ENCODE results near the gene NANS.

The NANS gene

GRCh38 chr9:98094316-98094715 lies 37.8 kb downstream of the NANS start:
- DNase-seq (ENCODE audit: low read depth in 1 of 2, low spot score in 1 of 2), result no peak
- Histone ChIP-seq H3K27ac (replicated peaks) (no peak overlapping the region), H3K27me3 (ENCODE audit: insufficient read depth, poor library complexity, severe bottlenecking) (no peaks in the 10 kb centered on the region), H3K4me3 (replicated peaks; ENCODE audit: insufficient read depth, low read length) (no peak overlapping the region)
- no peak for TF ChIP-seq SPI1 (IDR thresholded peaks at IDR 0.05; ENCODE audit: borderline replicate concordance, low read depth)
- TF ChIP-seq, protein P1, sequence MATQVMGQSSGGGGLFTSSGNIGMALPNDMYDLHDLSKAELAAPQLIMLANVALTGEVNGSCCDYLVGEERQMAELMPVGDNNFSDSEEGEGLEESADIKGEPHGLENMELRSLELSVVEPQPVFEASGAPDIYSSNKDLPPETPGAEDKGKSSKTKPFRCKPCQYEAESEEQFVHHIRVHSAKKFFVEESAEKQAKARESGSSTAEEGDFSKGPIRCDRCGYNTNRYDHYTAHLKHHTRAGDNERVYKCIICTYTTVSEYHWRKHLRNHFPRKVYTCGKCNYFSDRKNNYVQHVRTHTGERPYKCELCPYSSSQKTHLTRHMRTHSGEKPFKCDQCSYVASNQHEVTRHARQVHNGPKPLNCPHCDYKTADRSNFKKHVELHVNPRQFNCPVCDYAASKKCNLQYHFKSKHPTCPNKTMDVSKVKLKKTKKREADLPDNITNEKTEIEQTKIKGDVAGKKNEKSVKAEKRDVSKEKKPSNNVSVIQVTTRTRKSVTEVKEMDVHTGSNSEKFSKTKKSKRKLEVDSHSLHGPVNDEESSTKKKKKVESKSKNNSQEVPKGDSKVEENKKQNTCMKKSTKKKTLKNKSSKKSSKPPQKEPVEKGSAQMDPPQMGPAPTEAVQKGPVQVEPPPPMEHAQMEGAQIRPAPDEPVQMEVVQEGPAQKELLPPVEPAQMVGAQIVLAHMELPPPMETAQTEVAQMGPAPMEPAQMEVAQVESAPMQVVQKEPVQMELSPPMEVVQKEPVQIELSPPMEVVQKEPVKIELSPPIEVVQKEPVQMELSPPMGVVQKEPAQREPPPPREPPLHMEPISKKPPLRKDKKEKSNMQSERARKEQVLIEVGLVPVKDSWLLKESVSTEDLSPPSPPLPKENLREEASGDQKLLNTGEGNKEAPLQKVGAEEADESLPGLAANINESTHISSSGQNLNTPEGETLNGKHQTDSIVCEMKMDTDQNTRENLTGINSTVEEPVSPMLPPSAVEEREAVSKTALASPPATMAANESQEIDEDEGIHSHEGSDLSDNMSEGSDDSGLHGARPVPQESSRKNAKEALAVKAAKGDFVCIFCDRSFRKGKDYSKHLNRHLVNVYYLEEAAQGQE (IDR thresholded peaks at IDR 0.05; ENCODE audit: insufficient replicate concordance, low read depth), result no peak
- no peak for TF ChIP-seq GABPA (IDR thresholded peaks at IDR 0.05; ENCODE audit: low read depth)
- TF ChIP-seq POLR2AphosphoS5 (IDR thresholded peaks at IDR 0.05; ENCODE audit: low read depth), result no peak
- TF ChIP-seq CTCF (IDR thresholded peaks at IDR 0.05; ENCODE audit: insufficient read depth, low read length), result no peak

- Histone ChIP-seq H3K27ac (replicated peaks) (no peak overlapping the region), H3K27me3 (ENCODE audit: insufficient read depth, poor library complexity, severe bottlenecking) (no peaks in the 10 kb centered on the region), H3K4me3 (replicated peaks; ENCODE audit: insufficient read depth, low read length) (no peak overlapping the region)
- no peak for DNase-seq (ENCODE audit: low read depth in 1 of 2, low spot score in 1 of 2)
- TF ChIP-seq, protein P1 (IDR thresholded peaks at IDR 0.05; ENCODE audit: insufficient replicate concordance, low read depth), result no peak
- TF ChIP-seq POLR2AphosphoS5 (IDR thresholded peaks at IDR 0.05; ENCODE audit: low read depth), result no peak
- no peak for TF ChIP-seq CTCF (IDR thresholded peaks at IDR 0.05; ENCODE audit: insufficient read depth, low read length)
- no peak for TF ChIP-seq GABPA (IDR thresholded peaks at IDR 0.05; ENCODE audit: low read depth)
- TF ChIP-seq SPI1 (IDR thresholded peaks at IDR 0.05; ENCODE audit: borderline replicate concordance, low read depth), result no peak
These were observed 38.3 kb downstream of the NANS start for GRCh38 chr9:98094851-98095250.

DNA sequence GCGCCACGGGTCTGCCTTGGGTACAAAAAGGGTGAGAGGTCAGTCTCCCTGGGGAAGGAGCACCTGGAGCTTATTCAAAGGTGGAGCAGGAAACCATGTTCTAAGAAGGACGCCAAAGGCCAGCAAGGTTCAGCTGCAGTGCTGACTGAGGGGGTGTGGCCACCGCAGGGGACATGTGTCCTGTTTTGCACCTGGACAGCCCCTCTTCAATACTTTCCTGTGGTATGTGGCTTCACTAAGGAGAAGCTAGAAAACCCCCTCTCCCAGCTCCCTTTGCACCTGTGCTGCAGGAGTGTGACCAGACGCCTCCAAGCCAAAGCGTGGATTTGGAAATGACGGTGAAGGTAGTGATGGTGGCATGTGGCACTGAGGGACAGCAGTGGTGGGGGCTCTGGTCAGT lies 38.9 kb downstream of the NANS start:
- Histone ChIP-seq H3K27me3 (ENCODE audit: insufficient read depth, poor library complexity, severe bottlenecking) (no peaks in the 10 kb centered on the region), H3K4me3 (replicated peaks; ENCODE audit: insufficient read depth, low read length) (no peak overlapping the region), H3K27ac (replicated peaks) (no peak overlapping the region)
- no peak for TF ChIP-seq SPI1 (IDR thresholded peaks at IDR 0.05; ENCODE audit: borderline replicate concordance, low read depth)
- no peak for TF ChIP-seq POLR2AphosphoS5 (IDR thresholded peaks at IDR 0.05; ENCODE audit: low read depth)
- TF ChIP-seq, protein P1 (IDR thresholded peaks at IDR 0.05; ENCODE audit: insufficient replicate concordance, low read depth), result no peak
- no peak for DNase-seq (ENCODE audit: low read depth in 1 of 2, low spot score in 1 of 2)

Data from HL-60 (cell line).